HG03469 (cell line): Measurements from ENCODE around the gene RPL23.

Source experiments
- ATAC-seq: cut with Tn5 transposase; IDR thresholded peaks from one replicate; pipeline ENCODE4 v1.9.1; 2021; ENCODE audit warnings: mild to moderate bottlenecking, moderate library complexity, moderate number of reproducible peaks; ENCODE audit not compliant: unreplicated experiment

RPL23 gene

DNA sequence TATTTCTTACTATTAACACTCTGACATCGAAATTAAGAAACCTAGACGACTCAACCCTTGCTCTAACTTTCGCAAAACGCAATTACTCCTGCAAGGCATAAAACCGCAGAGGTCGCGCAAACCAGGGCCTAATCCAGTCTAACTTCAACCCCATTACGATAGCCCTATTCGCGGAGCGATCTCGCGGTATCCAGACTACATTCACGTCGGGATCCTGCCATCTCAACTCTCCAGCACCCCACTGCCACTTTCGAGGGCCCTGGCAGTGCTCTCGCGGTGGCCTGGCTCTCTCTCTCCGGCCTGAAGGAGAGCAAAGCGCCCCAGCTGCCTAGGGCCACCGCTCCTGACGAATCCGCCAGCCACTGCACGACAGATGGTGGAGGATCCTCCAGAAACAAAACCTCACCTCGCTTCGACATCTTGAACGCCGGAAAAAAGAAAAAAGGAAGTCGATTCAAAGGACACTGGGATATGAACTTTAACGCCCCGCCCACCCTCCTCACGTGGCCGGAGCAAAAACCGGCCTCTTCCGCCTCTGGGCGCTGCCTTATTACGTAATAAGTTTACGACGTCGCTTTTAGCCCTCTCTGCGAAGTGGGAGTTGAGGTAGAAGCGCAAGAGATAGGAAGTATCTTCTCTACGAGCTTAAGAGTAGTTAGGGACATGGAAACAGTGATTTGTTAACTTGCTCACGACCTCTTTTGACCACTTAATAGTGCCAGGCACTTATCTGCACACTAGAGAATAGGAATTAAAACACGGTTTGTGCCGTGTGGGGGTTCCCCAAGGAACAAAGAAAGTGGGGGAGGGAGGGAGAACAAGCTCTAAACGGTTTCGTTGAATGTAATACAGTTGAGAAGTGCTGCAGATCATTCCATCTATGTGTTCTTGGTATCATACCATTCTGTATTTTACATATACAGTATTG is at the start of gene RPL23:
Gene RPL23 (minus strand): TSS at position 430 of the 928 bp plus-strand sequence. CDS start 11 bp downstream, at position 419.
- ATAC-seq = peak; percentile 77

- no peak for ATAC-seq
Measured at GRCh38 chr17:38900978-38901656, 47.6 kb upstream of the RPL23 start.

DNA sequence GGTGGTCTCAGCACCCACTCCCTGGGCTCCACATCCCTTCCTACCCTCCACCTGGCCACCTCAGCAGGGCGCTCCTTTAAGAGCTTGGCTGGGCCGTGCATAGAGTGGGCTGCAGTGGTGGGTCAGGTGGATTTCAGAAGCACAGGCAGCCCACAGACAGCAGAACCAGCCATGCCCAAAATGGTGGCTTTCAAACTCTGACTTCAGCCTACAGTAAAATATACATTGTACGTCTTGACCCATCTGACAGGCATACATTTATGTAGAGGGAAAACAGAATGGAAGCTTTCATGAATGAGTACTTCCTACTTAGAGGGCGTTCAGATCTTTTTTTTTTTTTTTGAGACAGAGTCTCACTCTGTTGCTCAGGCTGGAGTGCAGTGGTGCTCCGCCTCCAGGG is 45.9 kb upstream of the RPL23 start:
- ATAC-seq = no peak

DNA sequence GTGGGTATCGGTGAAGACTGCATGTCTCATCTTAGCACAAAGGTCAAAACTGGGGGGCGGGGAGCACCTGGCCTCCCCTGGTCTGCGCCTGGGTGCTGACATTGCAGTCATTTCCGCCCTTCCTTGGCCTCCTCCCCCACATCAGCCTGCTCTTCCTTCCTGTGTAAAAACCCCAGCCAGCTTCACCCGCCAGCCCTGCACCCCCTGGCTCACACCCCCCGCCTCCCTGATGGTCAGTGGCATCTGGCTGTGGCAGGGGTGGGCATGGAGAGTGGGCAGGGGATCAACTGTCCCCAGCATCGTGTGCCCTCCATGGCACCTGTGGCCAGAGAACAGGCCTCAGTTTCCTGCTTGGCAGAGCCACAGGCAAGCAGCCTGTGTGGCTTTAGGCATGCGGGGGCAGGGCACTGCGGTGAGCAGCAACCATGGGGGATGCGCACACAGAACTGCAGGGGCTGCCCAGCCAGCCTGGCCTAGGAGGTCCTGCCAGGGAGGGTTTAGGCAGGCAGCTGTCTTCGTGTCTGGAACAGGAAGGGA is 45.4 kb upstream of the RPL23 start:
- no peak for ATAC-seq

DNA sequence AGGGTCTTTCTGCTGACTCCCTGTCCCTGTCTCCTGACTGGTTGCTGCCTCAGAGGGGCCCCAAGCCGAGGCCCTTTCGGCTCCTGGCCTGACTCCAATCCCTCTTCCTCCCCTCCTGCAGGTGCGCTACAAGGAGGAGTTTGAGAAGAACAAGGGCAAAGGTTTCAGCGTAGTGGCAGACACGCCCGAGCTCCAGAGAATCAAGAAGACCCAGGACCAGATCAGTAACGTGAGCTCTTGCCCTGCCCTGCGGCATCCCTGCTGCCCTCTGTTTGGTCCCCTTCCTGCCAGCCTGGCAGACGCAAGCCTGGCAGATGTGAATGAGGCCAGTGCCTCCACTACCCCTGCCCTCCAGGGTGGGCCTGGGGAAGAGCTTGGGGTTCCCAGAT is 44.8 kb upstream of the RPL23 start:
- no peak for ATAC-seq

GRCh38 chr17:38897671-38898290 is 44.3 kb upstream of the RPL23 start:
- no peak for ATAC-seq

GRCh38 chr17:38897176-38897575 is 43.7 kb upstream of the RPL23 start:
- ATAC-seq = no peak

- ATAC-seq = no peak
Measured at GRCh38 chr17:38896346-38896954, 42.9 kb upstream of the RPL23 start.

DNA sequence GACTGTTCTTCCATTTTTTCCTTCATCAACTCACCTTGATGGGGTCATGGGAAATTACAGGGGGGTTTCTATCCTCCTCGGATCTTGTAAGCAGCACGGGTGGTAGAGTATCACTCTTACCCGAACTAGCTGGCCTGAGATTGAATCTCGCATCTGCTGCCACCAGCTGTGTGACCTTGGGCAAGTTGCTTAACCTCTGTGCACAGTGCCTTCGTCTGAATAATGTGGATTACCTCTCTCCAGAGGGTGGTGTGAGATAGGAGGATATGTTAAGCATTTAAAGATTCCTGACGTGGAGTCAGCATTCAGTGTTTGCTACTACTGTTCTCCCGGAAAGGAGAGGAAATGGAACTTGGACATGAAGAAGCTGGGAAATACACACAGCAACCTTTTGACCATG is 40.8 kb upstream of the RPL23 start:
- ATAC-seq = no peak

GRCh38 chr17:38893607-38894006 is 40.1 kb upstream of the RPL23 start:
- no peak for ATAC-seq

DNA sequence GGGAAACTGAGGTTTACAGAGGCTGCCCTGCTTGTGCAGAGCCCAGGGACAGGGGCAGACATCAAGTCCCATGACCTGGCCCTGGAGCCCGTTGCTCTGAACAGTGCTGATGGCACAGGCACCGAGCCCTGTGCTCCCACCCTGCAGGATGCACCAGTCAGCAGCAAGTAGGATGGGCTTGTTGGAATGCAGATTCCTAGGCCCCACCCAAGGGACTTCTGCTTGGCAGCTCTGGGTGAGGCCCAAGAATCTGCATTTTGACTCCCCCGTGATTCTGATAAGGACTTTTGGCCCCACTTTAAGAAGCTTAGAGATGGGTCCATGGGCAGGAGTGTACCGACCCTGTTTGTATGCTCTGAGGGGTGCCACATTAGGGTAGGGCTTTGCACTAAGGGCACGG is 39.6 kb upstream of the RPL23 start:
- no peak for ATAC-seq

DNA sequence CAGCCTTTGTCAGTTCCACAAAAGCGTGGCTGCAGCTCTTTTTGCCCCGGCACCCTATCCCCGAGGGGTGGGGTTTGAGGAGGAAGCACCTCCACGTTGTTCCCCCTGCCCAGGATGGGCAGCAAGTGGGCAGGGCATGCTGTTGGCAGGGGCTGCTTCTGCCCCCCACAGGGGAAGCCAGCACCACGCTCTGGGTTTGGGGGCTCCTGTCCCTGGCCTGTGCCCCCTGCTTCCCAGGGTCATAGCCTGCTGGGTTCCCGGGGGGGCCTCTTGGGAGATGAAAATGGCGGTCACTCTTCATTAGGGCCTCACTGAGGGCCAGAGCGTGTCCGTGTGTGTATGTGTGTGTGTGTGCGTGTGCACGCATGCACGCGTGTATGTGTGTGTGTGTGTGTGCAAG is 39.1 kb upstream of the RPL23 start:
- ATAC-seq = no peak

DNA sequence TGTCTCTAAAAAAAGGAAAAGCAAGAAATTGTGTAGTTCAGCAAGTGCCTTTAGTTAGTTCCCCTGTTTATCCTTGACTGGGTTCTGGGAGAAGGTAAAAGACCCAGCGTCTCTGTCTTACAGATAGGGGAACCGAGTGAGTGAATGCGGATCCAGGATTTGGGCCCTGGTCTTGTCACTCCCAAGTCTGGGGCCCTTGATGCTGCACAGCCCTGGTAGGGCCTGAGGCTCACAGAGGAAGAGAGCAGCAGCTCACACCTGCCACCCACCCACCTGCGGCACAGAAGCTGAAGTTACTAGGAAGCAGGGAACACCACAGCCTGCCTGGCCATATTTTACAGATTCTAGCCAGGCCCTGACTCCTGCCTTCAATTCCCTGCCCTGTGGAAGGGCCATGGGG is 38.6 kb upstream of the RPL23 start:
- ATAC-seq = no peak

DNA sequence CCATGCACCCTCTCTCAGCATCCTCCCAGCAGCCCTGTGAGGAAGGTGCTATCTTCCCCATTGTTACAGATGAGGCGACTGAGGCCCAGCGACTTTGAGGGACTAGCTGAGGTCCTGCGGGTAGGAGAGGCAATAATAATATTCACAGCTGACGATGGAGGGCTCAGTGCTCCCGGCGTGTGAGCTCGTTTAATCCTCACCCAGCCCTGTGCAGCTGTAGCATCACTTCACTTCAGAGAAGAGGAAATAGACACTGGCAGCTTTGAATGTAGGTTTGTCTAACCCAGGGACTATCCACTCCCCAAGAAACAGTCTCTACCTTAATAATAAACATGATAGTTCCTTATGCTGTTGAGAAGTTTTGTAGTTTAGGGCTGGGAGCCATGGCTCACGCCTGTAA is 37.9 kb upstream of the RPL23 start:
- ATAC-seq = no peak

GRCh38 chr17:38890410-38890746 is 36.9 kb upstream of the RPL23 start:
- ATAC-seq = no peak

GRCh38 chr17:38889745-38890409 is 36.4 kb upstream of the RPL23 start:
- ATAC-seq = no peak

- ATAC-seq = no peak
Measured at GRCh38 chr17:38888842-38889241, 35.3 kb upstream of the RPL23 start.

DNA sequence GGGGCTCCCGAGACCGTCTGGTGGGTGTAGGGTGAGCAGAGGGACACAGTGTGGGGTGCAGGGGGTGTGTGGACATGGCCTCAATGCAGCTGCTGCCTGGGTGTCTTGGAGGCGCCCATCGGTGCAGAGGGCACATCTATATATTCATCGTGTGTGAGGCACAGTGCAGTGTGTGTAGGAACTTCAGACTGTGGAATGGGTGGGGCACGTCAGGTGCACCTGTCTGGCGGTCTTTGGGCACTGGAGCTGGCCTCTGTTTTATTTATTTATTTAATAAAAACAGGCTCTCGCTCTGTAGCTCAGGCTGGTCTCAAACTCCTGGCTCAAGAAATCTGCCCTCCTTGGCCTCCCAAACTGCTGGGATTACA is 33.1 kb upstream of the RPL23 start:
- no peak for ATAC-seq

DNA sequence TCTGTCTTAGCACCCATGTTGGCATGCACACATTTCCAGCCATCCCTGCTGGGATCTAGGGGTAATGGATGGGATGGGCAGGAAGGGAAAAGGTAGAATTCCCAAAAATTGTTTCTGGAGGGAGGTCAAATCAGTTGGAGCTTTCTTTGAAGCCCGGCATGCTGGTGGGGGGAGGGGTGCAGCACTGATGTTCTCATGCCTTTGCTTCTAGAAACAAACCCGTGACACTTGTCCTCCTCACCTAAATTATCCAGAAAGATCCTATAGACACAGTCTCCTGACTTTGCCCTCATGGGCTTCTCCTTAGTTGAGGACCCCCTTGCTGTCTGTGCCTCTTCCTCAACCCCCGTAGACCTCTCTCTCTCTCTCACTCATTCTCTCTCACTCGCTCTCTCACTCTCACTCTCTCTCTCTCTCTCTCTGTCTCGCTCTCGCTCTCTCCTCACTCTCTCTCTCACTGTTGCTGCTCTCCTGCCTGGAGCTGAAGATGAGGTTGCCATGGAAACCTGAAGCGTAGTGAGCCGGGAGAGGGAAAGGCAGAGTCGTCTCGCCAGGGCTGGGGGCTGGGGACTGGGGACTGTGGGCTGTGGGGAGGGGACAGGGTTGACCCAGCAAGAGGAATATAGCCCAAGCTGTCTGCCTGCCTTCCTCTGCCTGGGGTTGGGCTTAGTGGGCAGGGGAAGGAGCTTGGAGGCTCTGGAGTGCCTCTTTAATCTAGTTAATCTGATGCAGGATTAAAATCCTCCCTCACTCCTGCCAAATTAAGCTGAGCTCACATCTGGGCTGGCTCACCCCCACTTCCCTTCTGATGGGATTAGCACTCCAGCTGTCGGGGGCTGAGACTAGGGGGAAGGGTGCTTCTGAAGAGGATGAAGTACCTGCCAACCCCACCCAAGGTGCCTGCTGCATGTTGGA is 32.5 kb upstream of the RPL23 start:
- ATAC-seq = no peak
